HG03558 (cell line): Measurements from ENCODE around the gene KCNQ1OT1.

Experiments
- ATAC-seq: cut with Tn5 transposase; IDR thresholded peaks from one replicate; pipeline ENCODE4 v1.9.1; 2021; ENCODE audit warnings: moderate number of reproducible peaks; ENCODE audit not compliant: unreplicated experiment; ENCODE audit errors: extremely low read depth

The KCNQ1OT1 gene

GRCh38 chr11:2672553-2673249, 27.1 kb downstream of the KCNQ1OT1 start:
- no peak for ATAC-seq

DNA sequence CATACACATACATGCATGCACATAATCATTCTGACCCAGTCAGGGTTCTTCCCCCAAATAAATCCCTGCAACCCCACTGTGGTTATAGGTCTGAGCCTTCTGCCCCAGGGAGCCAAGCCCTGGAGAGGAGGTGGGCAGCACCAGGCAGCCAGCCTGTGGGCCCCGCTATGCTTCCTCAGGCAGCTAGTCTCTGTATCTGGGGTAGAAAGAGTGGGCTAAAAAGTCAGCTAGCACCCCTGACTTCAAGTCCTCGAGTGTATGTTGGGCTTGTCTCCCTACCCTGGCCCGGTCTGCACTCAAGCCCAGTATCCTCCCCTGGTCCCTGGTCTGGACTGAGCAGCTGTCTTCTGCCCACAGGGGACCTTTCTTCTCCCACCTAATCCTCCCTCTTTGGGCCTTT, 28.0 kb downstream of the KCNQ1OT1 start:
- ATAC-seq: no peak

DNA sequence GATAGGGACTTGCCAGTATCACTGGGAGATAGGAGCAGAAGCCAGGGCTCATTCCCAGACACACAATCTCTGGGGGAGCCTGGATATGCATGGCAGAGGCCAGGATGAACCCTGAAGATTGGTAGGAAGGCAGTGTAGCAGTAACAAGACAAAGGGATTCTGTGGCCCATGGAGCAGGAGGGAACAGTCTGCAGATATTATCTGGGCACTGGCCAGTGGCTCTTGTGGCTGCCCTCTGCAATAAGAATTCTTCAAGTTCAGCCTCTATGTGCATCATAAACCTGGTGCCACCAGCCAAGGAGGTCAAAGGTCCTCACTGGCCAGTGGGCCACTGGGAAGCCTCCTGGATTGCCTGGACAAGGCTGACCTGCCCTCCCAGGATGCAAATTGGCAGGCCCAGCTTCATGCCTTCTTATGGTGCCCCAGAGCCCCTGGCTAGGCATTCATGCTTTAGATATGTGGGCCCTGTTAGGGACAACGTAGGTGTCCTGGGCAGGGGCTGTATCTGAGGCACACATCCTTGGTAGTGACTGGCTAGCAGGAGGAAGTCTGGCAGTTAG, 29.2 kb downstream of the KCNQ1OT1 start:
- no peak for ATAC-seq

GRCh38 chr11:2669634-2670469, 29.9 kb downstream of the KCNQ1OT1 start:
- no peak for ATAC-seq

- ATAC-seq: no peak
These were observed 30.9 kb downstream of the KCNQ1OT1 start for GRCh38 chr11:2668876-2669275.

DNA sequence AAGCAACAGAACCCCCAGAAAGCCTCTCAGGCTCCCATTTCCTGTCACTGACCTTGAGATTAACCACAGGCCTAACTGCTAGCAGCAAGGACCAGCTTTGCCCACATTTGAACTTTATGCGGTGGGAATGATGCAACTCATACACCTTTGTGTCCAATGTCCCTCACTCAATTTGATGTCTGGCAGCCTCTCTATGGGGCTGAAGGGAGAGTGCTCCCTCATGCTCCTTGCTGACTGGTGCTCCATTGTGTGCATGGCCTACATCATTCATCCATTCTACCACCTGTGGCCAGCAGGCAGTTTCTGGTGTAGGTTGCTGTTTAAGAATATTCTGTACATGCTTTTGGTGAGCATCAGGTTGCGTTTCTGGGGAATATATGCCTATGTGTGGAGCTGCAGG, 31.9 kb downstream of the KCNQ1OT1 start:
- ATAC-seq: no peak

DNA sequence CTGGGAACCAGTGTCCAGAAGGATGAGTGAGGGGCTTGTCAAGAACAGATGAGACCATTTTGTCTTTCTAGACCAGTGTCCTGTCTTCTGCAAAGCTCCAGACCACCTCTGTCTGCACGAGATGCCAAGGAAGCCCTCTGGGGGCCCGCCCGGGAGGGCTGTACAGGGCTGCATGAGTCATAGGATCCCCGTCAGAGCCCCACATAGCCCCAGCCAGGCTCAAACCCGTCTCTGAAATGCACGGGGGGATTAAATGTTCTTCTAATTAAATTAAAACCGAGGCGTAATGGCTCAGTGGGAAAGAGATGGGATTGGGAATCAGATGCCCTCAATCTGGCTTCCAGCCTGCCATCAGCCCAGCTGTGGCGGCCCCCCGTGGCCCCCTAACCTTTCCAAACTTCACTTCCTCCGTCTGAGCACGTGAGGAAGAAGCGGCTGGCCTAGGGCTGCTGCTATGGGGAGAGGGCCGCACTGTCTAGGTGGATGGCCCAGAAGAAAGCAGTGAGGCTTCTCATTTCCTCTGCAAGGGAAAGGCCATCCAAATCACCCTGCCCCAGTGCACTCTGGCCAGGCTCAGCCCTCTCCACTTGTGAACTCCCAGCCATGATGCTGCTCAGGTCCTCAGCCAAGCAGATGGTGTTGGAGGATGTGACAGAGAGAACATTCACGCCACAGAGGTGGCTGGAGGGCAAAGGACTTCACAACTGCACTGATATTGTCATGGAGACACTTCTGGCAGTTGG, 32.8 kb downstream of the KCNQ1OT1 start:
- no peak for ATAC-seq

DNA sequence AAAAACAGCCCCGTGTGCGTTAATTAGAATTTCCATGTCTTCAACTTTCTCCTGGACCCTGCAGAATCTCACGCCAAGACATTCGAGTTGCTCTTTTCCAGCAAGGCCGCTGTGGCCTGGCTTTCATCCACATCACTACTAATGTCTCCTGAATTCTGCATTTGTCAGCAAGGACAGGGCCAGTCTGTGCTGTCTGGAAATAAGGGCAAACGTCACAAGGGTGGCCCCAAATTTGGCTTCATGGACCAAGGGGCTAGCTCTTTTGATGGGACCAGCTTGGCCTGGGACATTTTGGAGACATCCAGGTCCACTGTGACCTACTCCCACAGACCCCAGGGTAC, 33.4 kb downstream of the KCNQ1OT1 start:
- ATAC-seq: no peak

DNA sequence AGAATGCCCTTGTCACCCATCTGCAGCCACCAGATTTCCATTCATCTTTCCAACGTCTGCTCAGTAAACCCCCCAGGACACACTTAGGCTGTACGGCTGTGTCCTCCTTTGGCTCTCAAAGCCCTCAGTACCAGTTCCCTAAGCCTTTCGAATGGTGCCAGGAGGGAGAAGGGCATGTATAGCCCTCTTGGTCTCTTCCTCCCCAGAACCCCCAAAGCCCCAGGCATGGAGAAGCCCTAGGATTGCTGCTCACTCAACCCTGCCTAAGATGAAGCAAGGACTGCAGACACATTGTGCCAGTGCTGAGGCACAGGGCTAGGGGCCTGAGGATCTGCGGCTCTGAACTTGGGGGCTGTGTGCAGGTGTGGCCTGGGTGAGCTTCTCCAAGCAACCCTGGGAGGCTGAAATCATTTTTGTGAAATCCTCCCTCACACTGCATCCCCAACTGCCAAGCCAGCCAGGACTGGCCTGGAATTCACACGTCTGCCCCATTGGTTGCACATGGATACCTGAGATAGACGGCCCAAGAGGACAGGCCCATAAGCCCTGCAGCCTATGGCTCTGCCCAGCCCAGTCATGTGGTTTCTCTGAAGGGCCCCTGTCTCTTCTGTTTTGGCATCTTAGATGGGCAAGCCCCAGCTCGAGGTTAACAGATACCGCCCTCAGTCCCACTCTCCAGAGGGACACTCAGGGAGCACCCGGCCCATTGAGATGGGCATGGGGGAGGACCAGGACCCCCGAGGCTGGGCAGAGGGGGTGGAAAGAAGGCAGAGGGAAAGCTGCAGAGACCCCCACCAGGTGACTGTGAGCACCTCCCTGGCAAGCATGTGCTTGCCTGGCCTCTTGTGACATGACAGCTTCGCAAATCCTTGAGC, 34.0 kb downstream of the KCNQ1OT1 start:
- no peak for ATAC-seq

GRCh38 chr11:2664791-2665525, 34.8 kb downstream of the KCNQ1OT1 start:
- no peak for ATAC-seq

GRCh38 chr11:2664376-2664775, 35.4 kb downstream of the KCNQ1OT1 start:
- ATAC-seq: no peak

DNA sequence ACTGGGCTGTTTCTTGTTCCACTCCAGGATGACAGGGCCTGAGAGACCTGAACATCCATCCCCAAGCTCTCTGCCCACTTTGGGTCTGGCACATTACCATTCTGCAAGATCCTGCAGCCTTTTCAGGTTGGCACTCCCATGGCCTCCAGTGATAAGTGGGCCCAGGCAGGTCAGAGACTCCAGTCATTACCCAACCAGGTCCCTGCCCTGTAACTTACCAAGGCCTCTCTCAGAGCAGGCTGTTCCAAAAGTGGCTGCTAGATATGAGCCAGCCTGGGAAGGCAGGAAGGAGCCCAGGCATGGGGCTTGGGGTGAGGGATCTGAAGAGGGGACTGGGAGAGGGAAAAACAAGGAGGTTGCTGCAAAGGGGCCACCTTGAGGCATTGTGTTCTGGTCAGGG, 35.9 kb downstream of the KCNQ1OT1 start:
- ATAC-seq: no peak

DNA sequence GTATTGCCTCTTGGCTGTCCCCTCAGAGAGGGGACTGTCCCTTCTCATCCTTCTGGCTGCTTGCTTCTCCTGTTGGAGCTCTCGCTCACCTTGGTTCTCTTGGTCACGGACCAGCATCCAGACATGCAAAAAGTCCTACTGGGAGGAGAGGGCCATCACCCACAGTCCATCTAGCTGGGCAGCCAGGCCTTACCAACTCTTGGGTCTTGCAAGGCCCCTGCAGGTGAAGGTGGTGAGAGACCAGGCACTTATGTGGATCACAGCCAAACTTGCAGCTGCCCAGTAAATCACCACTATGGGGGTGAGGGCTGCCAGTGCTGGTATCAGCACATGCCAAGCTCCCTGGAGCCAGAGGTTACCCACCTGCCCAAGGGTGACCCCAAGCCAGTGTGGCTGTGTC, 36.3 kb downstream of the KCNQ1OT1 start:
- ATAC-seq: no peak

DNA sequence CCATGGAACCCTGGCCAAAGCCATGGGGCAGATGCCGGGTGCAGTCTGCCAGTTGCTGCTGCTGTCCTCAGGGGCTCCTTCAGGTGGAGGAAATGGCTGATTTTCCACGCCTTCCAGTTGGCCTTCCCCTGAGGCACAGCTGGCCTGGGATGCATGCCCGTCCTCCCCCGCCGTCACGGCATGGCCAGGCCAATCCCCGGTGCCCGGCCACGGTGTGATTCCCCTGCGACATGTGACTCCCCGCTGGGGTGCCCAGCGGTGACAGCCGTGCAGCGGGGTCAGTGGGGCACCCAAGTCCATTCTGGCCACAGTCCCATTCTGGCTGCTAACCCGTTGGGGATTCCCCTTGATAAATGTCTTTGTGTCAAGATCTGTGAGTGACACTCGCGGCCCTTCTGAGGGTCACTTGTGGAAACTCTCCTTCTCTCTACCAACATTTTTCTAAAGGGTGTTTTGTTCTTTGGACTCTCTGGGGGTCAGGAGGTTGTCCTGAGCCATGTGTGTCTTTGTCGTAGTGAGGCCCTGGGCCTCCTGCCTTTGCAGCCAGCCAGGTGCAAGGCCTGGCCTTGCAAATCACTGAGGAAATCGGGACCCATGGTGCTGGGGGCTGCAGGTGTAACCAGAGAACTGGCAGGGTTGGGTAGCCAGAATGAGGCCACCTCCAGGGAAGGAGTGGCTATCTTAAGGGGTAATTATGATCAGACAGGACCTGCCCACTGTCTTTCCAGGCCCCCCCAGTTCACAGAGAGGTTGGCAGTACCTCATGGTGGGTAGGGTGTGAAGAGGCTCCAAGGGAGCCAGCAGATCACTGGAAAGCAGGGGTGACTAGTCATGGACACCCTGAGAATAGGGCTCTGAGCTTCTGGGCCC, 37.1 kb downstream of the KCNQ1OT1 start:
- no peak for ATAC-seq

DNA sequence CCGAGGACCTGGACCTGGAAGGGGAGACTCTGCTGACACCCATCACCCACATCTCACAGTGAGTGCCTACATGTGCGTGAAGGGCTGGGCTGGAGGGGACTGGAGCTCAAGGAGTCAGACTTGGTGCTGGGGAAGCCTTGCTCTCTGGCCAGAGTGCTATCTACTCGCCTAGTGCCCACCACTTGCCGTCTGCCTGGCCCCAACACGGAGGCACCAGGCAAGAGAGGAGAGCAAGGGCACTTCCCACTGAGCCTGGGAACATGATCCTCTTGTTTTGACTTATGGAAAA, 37.8 kb downstream of the KCNQ1OT1 start:
- no peak for ATAC-seq

GRCh38 chr11:2661173-2662023, 38.4 kb downstream of the KCNQ1OT1 start:
- no peak for ATAC-seq

GRCh38 chr11:2660357-2660939, 39.3 kb downstream of the KCNQ1OT1 start:
- ATAC-seq: no peak
